HG03108 (cell line): ENCODE data around the gene SHISA3.

Experiments
- ATAC-seq: cut with Tn5 transposase; IDR thresholded peaks from one replicate; pipeline ENCODE4 v1.9.1; 2021; ENCODE audit warnings: moderate library complexity; ENCODE audit not compliant: unreplicated experiment

SHISA3 gene

DNA sequence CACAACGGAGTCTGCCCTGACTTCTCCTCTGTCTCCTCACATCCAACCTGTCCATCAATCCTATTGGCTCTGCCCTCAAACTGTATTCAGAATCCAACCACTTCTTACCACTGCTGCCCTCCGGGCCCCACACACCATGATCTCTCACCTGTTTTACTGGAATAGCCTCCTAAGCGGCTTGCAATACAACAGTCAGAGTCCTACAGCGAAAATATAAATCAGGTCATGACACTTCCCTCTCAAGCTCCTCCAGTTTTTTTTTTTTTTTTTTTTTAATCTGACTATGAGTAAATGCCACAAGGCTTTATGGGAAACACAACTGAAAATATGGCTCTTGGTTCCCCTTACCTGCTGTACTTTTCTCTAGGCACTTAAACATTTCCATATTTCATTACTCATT lies 42.8 kb downstream of the SHISA3 start:
- no peak for ATAC-seq

GRCh38 chr4:42442601-42443000 lies 45.3 kb downstream of the SHISA3 start:
- no peak for ATAC-seq

GRCh38 chr4:42445038-42445437 lies 47.8 kb downstream of the SHISA3 start:
- ATAC-seq, result no peak

GRCh38 chr4:42446823-42447222 lies 49.5 kb downstream of the SHISA3 start:
- no peak for ATAC-seq
